CD14-positive monocyte (primary cell): ENCODE results near the gene TRPV5. TPM values are rescaled to one million over a fixed set of nuclear protein-coding genes. Genes with fewer than 3 reads are reported as not detected.
A peak's percentile ranks its signal among the peaks of the same experiment; 100 is the strongest.

ENCODE experiments used
- DNase-seq, 3 donors: peaks; one replicate each; pipeline ENCODE4 v3.0.0-alpha.2; 2011 to 2022
- H2AFZ ChIP-seq: 2 replicates; pipeline ENCODE4 v1.6.0; 2012; ENCODE audit warnings: mild to moderate bottlenecking, low read depth, low read length, inconsistent platforms; ENCODE audit not compliant: insufficient read depth, poor library complexity, severe bottlenecking
- H3K27ac ChIP-seq, 2 donors: 1 replicate in 1 of 2; 2 replicates in 1 of 2; pipeline ENCODE4 v1.5.1; 2012 to 2013; ENCODE audit warnings: low read length in 2 of 2, control low read depth in 1 of 2, inconsistent platforms in 1 of 2, low read depth in 1 of 2, mild to moderate bottlenecking in 1 of 2
- H3K27me3 ChIP-seq, 2 donors: one replicate each; pipeline versions ENCODE4 v1.6.0 to v1.6.1; 2011 to 2013; ENCODE audit warnings: low read length in 2 of 2; ENCODE audit not compliant: control insufficient read depth in 2 of 2, insufficient read depth in 2 of 2
- H3K36me3 ChIP-seq, 2 donors: replicated peaks in 1 of 2; 1 replicate in 1 of 2; 2 replicates in 1 of 2; pipeline versions ENCODE4 v1.5.1 to v1.6.1; 2012 to 2013; ENCODE audit warnings: low read length in 2 of 2, control low read depth in 1 of 2, inconsistent platforms in 1 of 2, mild to moderate bottlenecking in 1 of 2; ENCODE audit not compliant: insufficient read depth in 2 of 2, control insufficient read depth in 1 of 2
- H3K4me1 ChIP-seq, 2 donors: 1 replicate in 1 of 2; 2 replicates in 1 of 2; pipeline versions ENCODE4 v1.5.1 to v1.6.1; 2012 to 2013; ENCODE audit warnings: low read length in 2 of 2, control low read depth in 1 of 2, inconsistent platforms in 1 of 2, mild to moderate bottlenecking in 1 of 2, moderate library complexity in 1 of 2; ENCODE audit not compliant: insufficient read depth in 2 of 2, control insufficient read depth in 1 of 2
- H3K4me2 ChIP-seq: replicated peaks from 2 replicates; pipeline ENCODE3; 2012; ENCODE audit warnings: low read length, moderate library complexity, mild to moderate bottlenecking; ENCODE audit not compliant: poor library complexity, severe bottlenecking; ENCODE audit errors: extremely low read depth
- H3K4me3 ChIP-seq, 3 experiments: fragments of 200-600 bp in 1 of 3; sonication (generic) in 1 of 3; replicated peaks in 1 of 3; 1 replicate in 2 of 3; 2 replicates in 1 of 3; pipeline ENCODE4 v1.5.1; 2011 to 2013; ENCODE audit warnings: low read length in 3 of 3, mild to moderate bottlenecking in 3 of 3, control low read depth in 2 of 3, low read depth in 2 of 3, inconsistent platforms in 1 of 3, moderate library complexity in 1 of 3
- H3K79me2 ChIP-seq: 2 replicates; pipeline ENCODE4 v1.6.0; 2012; ENCODE audit warnings: mild to moderate bottlenecking, control low read depth, inconsistent platforms, low read length, moderate library complexity; ENCODE audit not compliant: insufficient read depth
- H3K9ac ChIP-seq: 2 replicates; pipeline ENCODE4 v1.6.0; 2017; ENCODE audit warnings: low read length, mild to moderate bottlenecking; ENCODE audit not compliant: insufficient read depth, poor library complexity, severe bottlenecking
- H3K9me3 ChIP-seq, 2 donors: replicated peaks in 1 of 2; 1 replicate in 1 of 2; 2 replicates in 1 of 2; pipeline versions ENCODE4 v1.5.1 to v1.6.1; 2012 to 2013; ENCODE audit warnings: low read length in 2 of 2, control low read depth in 1 of 2; ENCODE audit not compliant: control insufficient read depth in 1 of 2, insufficient read depth in 1 of 2
- H4K20me1 ChIP-seq: 2 replicates; pipeline ENCODE4 v1.6.0; 2012; ENCODE audit warnings: mild to moderate bottlenecking, low read length, control low read depth, moderate library complexity; ENCODE audit not compliant: insufficient read depth
- H3K27ac Mint-ChIP-seq, 7 donors: one replicate each; pipeline ENCODE4 v1.8.0; 2020; ENCODE audit warnings: mild to moderate bottlenecking in 7 of 7, mixed read lengths in 7 of 7, moderate library complexity in 6 of 7, inconsistent platforms in 2 of 7
- H3K27me3 Mint-ChIP-seq, 3 donors: one replicate each; pipeline ENCODE4 v1.8.0; 2021 to 2022; ENCODE audit warnings: low read depth in 3 of 3, mild to moderate bottlenecking in 3 of 3, mixed read lengths in 3 of 3, moderate library complexity in 3 of 3, inconsistent platforms in 1 of 3
- H3K36me3 Mint-ChIP-seq, 2 donors: one replicate each; pipeline ENCODE4 v1.8.0; 2020; ENCODE audit warnings: mixed read lengths in 2 of 2, inconsistent platforms in 1 of 2, mild to moderate bottlenecking in 1 of 2
- H3K4me1 Mint-ChIP-seq: one replicate; pipeline ENCODE4 v1.8.0; 2020; ENCODE audit warnings: mild to moderate bottlenecking, mixed read lengths
- H3K4me3 Mint-ChIP-seq, 2 donors: one replicate each; pipeline ENCODE4 v1.8.0; 2020; ENCODE audit warnings: mild to moderate bottlenecking in 2 of 2, mixed read lengths in 2 of 2, moderate library complexity in 1 of 2
- H3K9me3 Mint-ChIP-seq, 7 donors: one replicate each; pipeline ENCODE4 v1.8.0; 2020 to 2022; ENCODE audit warnings: mixed read lengths in 7 of 7, mild to moderate bottlenecking in 6 of 7, moderate library complexity in 6 of 7, inconsistent platforms in 2 of 7
- WGBS: methylation state at CpG from one replicate; pipeline ENCODE4 v1.1.5; 2013; ENCODE audit warnings: missing lambda C conversion rate; ENCODE audit not compliant: insufficient coverage; 5-methylcytosine and 5-hydroxymethylcytosine counted together
- intact Hi-C, 2 donors: fragments of 100-400 bp; cut with micrococcal nuclease; formaldehyde crosslinking; loops; one replicate each; pipeline versions ENCODE4 v1.15.0 to v1.15.1; 2023
- polyA plus RNA-seq, 3 donors: library from polyadenylated mRNA; depleted of rRNA in 1 of 3; unstranded in 2 of 3; stranded (reverse) in 1 of 3; fragments of 300-500 nt in 2 of 3; fragments of >200 nt in 1 of 3; fragmentation: Illumina TruSeq in 2 of 3; gene quantifications; 1 replicate in 2 of 3; 2 replicates in 1 of 3; pipeline ENCODE4 v1.2.3, GENCODE V29; 2012 to 2021
- TF ChIP-seq, protein P1 (sequence below): fragments of 200-600 bp; IDR thresholded peaks from one replicate; pipeline ENCODE4 v1.8.0; 2022; ENCODE audit warnings: antibody characterized with exemption, mild to moderate bottlenecking

TRPV5 gene
- polyA plus RNA-seq, 3 donors, result not detected

DNA sequence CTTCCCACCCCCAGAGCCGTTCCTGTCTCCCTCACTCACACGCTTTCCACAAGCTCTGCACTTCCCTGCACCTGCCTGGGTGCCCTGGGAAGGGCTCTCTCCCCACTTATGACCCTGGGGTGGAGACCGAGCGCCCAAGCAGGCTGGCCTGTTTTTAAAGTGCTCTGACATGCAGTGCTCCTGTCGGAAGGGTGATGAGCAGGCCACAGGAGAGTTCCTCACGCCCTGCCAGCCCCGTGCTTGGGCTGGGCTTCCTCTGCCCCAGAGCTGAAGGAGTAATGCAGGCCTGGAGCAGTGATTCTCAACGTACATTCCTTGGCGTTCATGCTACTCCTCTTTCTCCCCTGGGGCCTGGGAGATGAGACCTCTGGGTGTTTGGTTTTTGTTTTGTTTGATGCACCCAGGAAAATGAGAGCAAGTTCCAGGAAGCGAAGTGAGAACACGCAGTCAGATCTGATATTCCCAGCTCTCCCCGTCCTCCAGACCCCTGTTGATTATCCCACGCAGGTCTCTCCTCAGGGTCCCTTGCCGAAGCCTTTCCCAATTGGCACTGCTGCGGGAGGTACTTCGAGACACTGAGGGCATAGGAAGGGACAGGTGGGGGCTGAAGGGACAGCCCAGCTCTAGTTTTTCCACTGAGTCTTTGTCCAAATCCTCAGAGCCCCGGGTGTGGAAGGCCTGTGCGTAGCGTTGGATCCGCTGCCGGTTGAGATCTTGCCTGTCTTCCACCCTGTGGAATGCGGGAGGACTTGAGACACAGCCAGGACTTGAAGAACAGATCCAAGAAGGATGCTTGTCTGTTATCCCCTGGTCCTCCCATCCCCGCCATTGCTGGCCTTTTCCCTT, 62.1 kb downstream of the TRPV5 start:
- H3K36me3 ChIP-seq, result peaks cover 14 to 33% of the 10 kb centered on the region in 2 donors
- TF ChIP-seq, protein P1, sequence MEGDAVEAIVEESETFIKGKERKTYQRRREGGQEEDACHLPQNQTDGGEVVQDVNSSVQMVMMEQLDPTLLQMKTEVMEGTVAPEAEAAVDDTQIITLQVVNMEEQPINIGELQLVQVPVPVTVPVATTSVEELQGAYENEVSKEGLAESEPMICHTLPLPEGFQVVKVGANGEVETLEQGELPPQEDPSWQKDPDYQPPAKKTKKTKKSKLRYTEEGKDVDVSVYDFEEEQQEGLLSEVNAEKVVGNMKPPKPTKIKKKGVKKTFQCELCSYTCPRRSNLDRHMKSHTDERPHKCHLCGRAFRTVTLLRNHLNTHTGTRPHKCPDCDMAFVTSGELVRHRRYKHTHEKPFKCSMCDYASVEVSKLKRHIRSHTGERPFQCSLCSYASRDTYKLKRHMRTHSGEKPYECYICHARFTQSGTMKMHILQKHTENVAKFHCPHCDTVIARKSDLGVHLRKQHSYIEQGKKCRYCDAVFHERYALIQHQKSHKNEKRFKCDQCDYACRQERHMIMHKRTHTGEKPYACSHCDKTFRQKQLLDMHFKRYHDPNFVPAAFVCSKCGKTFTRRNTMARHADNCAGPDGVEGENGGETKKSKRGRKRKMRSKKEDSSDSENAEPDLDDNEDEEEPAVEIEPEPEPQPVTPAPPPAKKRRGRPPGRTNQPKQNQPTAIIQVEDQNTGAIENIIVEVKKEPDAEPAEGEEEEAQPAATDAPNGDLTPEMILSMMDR, result no peak
- no peak overlapping the region for H3K4me2 ChIP-seq
- no peak for DNase-seq
- peak overlapping the region in 3 of 7 donors; percentile 34 to 57 (median 44) for H3K27ac Mint-ChIP-seq
- no peaks in the 10 kb centered on the region for H3K27me3 ChIP-seq
- H3K9me3 ChIP-seq, result no peaks in the 10 kb centered on the region
- no peak overlapping the region for H3K4me3 ChIP-seq
- H3K36me3 Mint-ChIP-seq, result peaks cover 18 to 42% of the 10 kb centered on the region in 2 donors
- intact Hi-C loops, result no loop called here
- no peaks in the 10 kb centered on the region for H4K20me1 ChIP-seq
- no peaks in the 10 kb centered on the region for H3K79me2 ChIP-seq
- H3K27ac ChIP-seq, result no peak overlapping the region
- H3K9me3 Mint-ChIP-seq, result peaks cover 0 to 3% (median 0%) of the 10 kb centered on the region in 7 donors
- H3K27me3 Mint-ChIP-seq, result peaks cover 0 to 5% (median 4%) of the 10 kb centered on the region in 3 donors
- H3K4me1 Mint-ChIP-seq, result no peaks in the 10 kb centered on the region
- H3K4me3 Mint-ChIP-seq, result no peak overlapping the region
- WGBS, result 98% methylated on average over 21 of the region's 23 CpGs
- no peak overlapping the region for H3K9ac ChIP-seq
- H2AFZ ChIP-seq, result no peak overlapping the region
- H3K4me1 ChIP-seq, result no peaks in the 10 kb centered on the region

DNA sequence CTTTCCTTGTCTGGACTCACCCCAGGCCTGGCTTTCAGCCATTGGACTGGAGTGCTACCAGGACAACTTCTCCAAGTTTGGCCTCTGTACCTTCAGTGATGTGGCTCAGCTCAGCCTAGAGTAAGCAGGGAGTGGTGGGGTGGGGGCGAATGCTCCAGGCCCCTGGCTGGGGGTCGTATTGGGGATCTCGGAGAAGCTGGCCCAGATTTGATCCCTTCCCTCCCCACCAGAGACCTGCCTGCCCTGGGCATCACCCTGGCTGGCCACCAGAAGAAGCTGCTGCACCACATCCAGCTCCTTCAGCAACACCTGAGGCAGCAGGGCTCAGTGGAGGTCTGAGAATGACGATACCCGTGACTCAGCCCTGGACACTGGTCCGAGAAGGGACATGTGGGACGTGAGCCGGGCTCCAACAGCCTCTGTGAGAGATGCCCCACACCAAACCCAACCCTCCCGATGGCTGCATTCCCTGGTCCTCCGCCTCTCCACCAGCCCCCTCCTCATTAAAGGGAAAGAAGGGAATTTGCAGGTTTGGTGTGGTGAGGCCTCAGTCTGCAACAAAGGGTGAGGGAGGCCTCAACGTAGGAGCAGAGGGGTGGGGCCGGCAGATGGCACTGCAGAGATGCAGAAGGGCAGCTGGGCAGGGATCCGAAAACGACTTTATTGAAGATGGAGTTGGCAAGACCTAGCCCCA, 62.8 kb downstream of the TRPV5 start:
- intact Hi-C loops, result no loop called here
- Histone ChIP-seq H2AFZ (no peak overlapping the region), H3K9me3 (no peaks in the 10 kb centered on the region), H3K4me2 (no peak overlapping the region), H3K79me2 (no peaks in the 10 kb centered on the region), H3K9ac (no peak overlapping the region), H4K20me1 (no peaks in the 10 kb centered on the region), H3K27me3 (no peaks in the 10 kb centered on the region), H3K36me3 (peaks cover 14 to 33% of the 10 kb centered on the region in 2 donors), H3K27ac (no peak overlapping the region), H3K4me3 (no peak overlapping the region), H3K4me1 (peaks cover 3 to 4% of the 10 kb centered on the region in 2 donors)
- 92% methylated on average over 4 of the region's 14 CpGs for WGBS
- TF ChIP-seq, protein P1, result no peak
- Mint-ChIP-seq H3K4me3 (no peak overlapping the region), H3K4me1 (peaks cover 5% of the 10 kb centered on the region), H3K9me3 (peaks cover 0 to 1% (median 0%) of the 10 kb centered on the region in 7 donors), H3K27ac (peak overlapping the region in 1 of 7 donors; percentile 34), H3K27me3 (peaks cover 0 to 4% (median 3%) of the 10 kb centered on the region in 3 donors), H3K36me3 (peaks cover 18 to 42% of the 10 kb centered on the region in 2 donors)
- DNase-seq, result no peak
